A549 treated with CpdA at 1 μM for 4 hours (cell line): ENCODE measurements around the gene SERPINF2. TPM values are rescaled to one million over a fixed set of nuclear protein-coding genes. Genes with fewer than 3 reads are reported as not detected.

ENCODE experiments used
- total RNA-seq: library from RNA; stranded (reverse); fragments of 200-300 nt; extraction: Qiagen RNA extraction; gene quantifications from 5 replicates; pipeline ENCODE4 v1.2.3, GENCODE V29; 2022; ENCODE audit warnings: low read depth

Gene SERPINF2
- total RNA-seq = 1.3 to 2.2 TPM (median 2.0 TPM) in 5 replicates

GRCh38 chr17:1742371-1743087, at the start of gene SERPINF2:
TSS of gene SERPINF2 (plus strand) at chr17:1742871. CDS start at chr17:1744996, 2,125 bp downstream.

GRCh38 chr17:1709971-1710806, 32.5 kb upstream of the SERPINF2 start, which contains the start of gene TLCD2:
TSS of gene TLCD2 (minus strand) at chr17:1710377. CDS start at chr17:1710242, 135 bp downstream.

DNA sequence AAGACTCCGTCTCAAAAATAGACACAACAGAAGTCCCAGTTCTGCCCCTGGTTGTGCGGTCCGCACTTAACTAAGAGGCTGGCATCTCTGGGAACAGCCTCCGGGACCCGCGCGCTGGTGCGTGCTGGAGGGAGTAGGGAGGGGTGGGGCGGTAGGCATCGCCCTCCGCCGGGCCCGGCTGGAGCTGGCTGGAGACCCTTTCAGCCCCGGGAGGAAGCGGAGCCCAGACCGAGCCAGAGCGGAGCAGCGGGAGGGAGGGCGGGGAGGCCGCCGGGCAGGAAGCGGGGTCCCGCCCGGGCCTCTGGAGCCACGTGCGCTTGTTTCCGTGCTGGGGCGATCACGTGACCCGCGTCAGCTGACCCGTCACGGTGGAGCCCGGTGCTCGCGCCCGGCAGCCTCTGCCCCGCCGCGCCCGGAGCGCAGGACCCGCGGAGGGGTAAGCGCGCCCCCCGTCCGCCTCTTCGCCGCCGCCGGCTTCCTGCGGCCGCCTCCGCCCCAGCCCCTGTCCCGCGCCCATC, 18.3 kb upstream of the SERPINF2 start, which contains the start of gene WDR81:
TSS of gene WDR81 (plus strand) at position 354 of the 518 bp plus-strand sequence. CDS start 256 bp downstream, outside the sequence.

Other genes with a start within 250 kb of the SERPINF2 start
- 20.5 to 26.0 TPM (median 25.4 TPM) in 5 replicates for gene INPP5K, start 226.3 kb upstream of the SERPINF2 start, total RNA-seq
- 61.0 to 66.7 TPM (median 61.2 TPM) in 5 replicates for gene PITPNA, start 180.1 kb upstream of the SERPINF2 start, total RNA-seq
- gene SLC43A2, start 114.0 kb upstream of the SERPINF2 start, total RNA-seq = 5.5 to 8.5 TPM (median 6.5 TPM) in 5 replicates
- 0.24 to 0.38 TPM (median 0.31 TPM) in 5 replicates for gene SCARF1, start 97.1 kb upstream of the SERPINF2 start, total RNA-seq
- gene RILP, start 93.0 kb upstream of the SERPINF2 start, total RNA-seq = 12.8 to 19.6 TPM (median 18.5 TPM) in 5 replicates
- 270 to 291 TPM (median 278 TPM) in 5 replicates for gene PRPF8, start 58.0 kb upstream of the SERPINF2 start, total RNA-seq
- gene TLCD2, start 32.5 kb upstream of the SERPINF2 start, total RNA-seq = 1.0 to 1.7 TPM (median 1.1 TPM) in 5 replicates
- gene WDR81, start 18.2 kb upstream of the SERPINF2 start, total RNA-seq = 24.3 to 34.1 TPM (median 30.6 TPM) in 5 replicates
- 1.3 to 2.1 TPM (median 1.5 TPM) in 5 replicates for gene SERPINF1, start 19.2 kb downstream of the SERPINF2 start, total RNA-seq
- gene SMYD4, start 87.0 kb downstream of the SERPINF2 start, total RNA-seq = 8.2 to 10.4 TPM (median 8.9 TPM) in 5 replicates
- 64.4 to 90.3 TPM (median 83.0 TPM) in 5 replicates for gene RPA1, start 87.1 kb downstream of the SERPINF2 start, total RNA-seq